Mesothelial cell of epicardium (in vitro differentiated cells): ENCODE results near the gene GIGYF2. TPM values are rescaled to one million over a fixed set of nuclear protein-coding genes. Genes with fewer than 3 reads are reported as not detected.
"Not testable (repeated sequence)": the region's sequence is repeated elsewhere in the genome, so short reads cannot be mapped to it uniquely, and the experiment has no call there.

Source experiments
- DNase-seq, 2 experiments: peaks; one replicate each; pipeline ENCODE4 v3.0.0; 2021; ENCODE audit warnings: low spot score in 2 of 2; ENCODE audit not compliant: unreplicated experiment in 2 of 2
- H3K27ac Mint-ChIP-seq: 2 replicates; pipeline ENCODE4 v1.8.0; 2021; ENCODE audit warnings: mixed read lengths
- H3K27me3 Mint-ChIP-seq: 2 replicates; pipeline ENCODE4 v1.8.0; 2021; ENCODE audit warnings: low read depth, mixed read lengths
- H3K36me3 Mint-ChIP-seq: 2 replicates; pipeline ENCODE4 v1.8.0; 2021; ENCODE audit warnings: mixed read lengths
- H3K4me1 Mint-ChIP-seq: 2 replicates; pipeline ENCODE4 v1.8.0; 2021; ENCODE audit warnings: mixed read lengths
- H3K4me3 Mint-ChIP-seq: 2 replicates; pipeline ENCODE4 v1.8.0; 2021; ENCODE audit warnings: mild to moderate bottlenecking, moderate library complexity, mixed read lengths
- H3K9me3 Mint-ChIP-seq: 2 replicates; pipeline ENCODE4 v1.8.0; 2021; ENCODE audit warnings: mixed read lengths
- total RNA-seq: library from RNA; stranded (reverse); gene quantifications from 3 replicates; pipeline ENCODE4 v1.2.1, GENCODE V29; 2021
- TF ChIP-seq, protein P1 (sequence below): fragments of 200-600 bp; sonication (generic); IDR thresholded peaks from one replicate; pipeline ENCODE4 v1.5.0; 2021; ENCODE audit warnings: antibody characterized with exemption; ENCODE audit not compliant: unreplicated experiment

The GIGYF2 gene
- total RNA-seq, 1 donor from 2014 or later: 78.8 TPM

- Mint-ChIP-seq H3K9me3 (no peaks in the 10 kb centered on the region), H3K4me3 (no peak overlapping the region), H3K27ac (no peak overlapping the region), H3K4me1 (no peaks in the 10 kb centered on the region), H3K27me3 (no peaks in the 10 kb centered on the region), H3K36me3 (no peaks in the 10 kb centered on the region)
- no peak for DNase-seq
- TF ChIP-seq, protein P1, sequence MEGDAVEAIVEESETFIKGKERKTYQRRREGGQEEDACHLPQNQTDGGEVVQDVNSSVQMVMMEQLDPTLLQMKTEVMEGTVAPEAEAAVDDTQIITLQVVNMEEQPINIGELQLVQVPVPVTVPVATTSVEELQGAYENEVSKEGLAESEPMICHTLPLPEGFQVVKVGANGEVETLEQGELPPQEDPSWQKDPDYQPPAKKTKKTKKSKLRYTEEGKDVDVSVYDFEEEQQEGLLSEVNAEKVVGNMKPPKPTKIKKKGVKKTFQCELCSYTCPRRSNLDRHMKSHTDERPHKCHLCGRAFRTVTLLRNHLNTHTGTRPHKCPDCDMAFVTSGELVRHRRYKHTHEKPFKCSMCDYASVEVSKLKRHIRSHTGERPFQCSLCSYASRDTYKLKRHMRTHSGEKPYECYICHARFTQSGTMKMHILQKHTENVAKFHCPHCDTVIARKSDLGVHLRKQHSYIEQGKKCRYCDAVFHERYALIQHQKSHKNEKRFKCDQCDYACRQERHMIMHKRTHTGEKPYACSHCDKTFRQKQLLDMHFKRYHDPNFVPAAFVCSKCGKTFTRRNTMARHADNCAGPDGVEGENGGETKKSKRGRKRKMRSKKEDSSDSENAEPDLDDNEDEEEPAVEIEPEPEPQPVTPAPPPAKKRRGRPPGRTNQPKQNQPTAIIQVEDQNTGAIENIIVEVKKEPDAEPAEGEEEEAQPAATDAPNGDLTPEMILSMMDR: no peak
Measured at GRCh38 chr2:232681527-232681926, 15.6 kb upstream of the GIGYF2 start.

GRCh38 chr2:232683368-232683767, 13.8 kb upstream of the GIGYF2 start:
- Mint-ChIP-seq H3K27ac (no peak overlapping the region), H3K4me1 (no peaks in the 10 kb centered on the region), H3K27me3 (no peaks in the 10 kb centered on the region), H3K36me3 (no peaks in the 10 kb centered on the region), H3K9me3 (no peaks in the 10 kb centered on the region), H3K4me3 (no peak overlapping the region)
- no peak for DNase-seq
- TF ChIP-seq, protein P1: no peak

DNA sequence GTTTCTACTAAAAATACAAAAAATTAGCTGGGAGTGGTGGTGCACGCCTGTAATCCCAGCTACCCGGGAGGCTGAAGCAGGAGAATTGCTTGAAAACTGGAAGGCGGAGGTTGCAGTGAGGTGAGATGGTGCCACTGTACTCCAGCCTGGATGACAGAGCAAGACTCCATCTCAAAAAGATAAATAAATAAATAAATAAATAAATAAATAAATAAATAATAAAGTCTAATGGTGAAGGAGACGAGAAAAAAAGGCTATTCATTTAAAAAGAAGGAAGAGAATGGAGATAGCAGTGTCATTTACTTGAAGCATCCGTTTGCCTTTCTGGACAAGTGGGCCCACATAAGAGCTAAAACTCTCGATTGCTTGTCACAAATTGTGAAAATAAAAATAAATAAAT, 11.7 kb upstream of the GIGYF2 start:
- H3K9me3 Mint-ChIP-seq, H3K4me3 Mint-ChIP-seq, H3K4me1 Mint-ChIP-seq, H3K36me3 Mint-ChIP-seq, H3K27ac Mint-ChIP-seq, H3K27me3 Mint-ChIP-seq, DNase-seq: not testable (repeated sequence)

DNA sequence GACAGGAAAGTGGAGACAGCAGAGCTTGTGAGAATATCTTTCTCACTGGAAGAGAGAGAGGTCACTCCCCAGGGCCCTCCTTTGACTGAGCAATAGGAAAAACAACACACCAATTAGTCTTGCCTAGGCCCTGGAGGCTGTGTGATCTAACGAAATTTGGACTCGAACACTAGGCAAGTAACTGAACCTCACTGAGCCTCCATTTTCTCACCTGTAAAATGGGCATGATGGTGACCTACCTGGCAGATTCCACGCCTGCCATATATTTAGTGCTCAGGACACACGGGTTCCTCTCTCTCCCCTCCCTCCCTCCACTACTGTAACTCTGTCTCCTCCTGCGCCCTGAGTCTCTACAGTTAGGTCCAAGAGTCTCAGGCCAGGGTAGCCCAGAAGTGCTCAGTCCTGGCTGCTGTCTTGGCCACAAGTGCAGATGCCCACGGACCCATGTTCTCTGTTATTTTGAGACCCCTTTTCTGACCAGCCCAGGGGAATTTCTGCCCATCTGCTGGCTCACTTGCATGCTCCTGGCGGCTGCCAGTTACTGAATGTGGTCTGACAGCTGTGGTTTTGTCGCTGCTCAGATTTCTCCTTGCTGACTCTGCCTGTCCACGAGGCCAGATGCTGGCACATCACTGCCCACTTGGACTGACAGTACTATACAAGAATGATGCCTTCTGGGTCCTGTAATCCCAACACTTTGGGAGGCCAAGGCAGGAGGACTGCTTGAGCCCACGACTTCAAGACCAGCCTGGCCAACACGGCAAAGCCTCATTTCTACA, 9.6 kb upstream of the GIGYF2 start:
- Mint-ChIP-seq H3K4me3 (no peak overlapping the region), H3K4me1 (peaks cover 7% of the 10 kb centered on the region), H3K9me3 (no peaks in the 10 kb centered on the region), H3K36me3 (no peaks in the 10 kb centered on the region), H3K27ac (no peak overlapping the region), H3K27me3 (no peaks in the 10 kb centered on the region)
- no peak for DNase-seq
- TF ChIP-seq, protein P1: no peak

- DNase-seq: no peak
- Mint-ChIP-seq H3K27me3 (no peaks in the 10 kb centered on the region), H3K27ac (no peak overlapping the region)
Measured at GRCh38 chr2:232688201-232688600, 8.9 kb upstream of the GIGYF2 start.

More at GRCh38 chr2:232688201-232688600, 8.9 kb upstream of the GIGYF2 start:
- no peaks in the 10 kb centered on the region for H3K36me3 Mint-ChIP-seq
- no peaks in the 10 kb centered on the region for H3K9me3 Mint-ChIP-seq
- H3K4me3 Mint-ChIP-seq: no peak overlapping the region
- TF ChIP-seq, protein P1: no peak
- H3K4me1 Mint-ChIP-seq: peaks cover 7% of the 10 kb centered on the region
